Spleen (tissue), 7 donors: Measurements from ENCODE around the gene RRP12.

Experiments used
- POLR2A ChIP-seq, 3 donors: fragments of 450-650 bp; IDR thresholded peaks; one replicate each; pipeline ENCODE4 v1.5.1; 2017; ENCODE audit warnings: antibody characterized with exemption in 3 of 3, mild to moderate bottlenecking in 1 of 3
- POLR2AphosphoS5 ChIP-seq, 3 donors: sonication (generic); formaldehyde crosslinking; IDR thresholded peaks; one replicate each; pipeline ENCODE4 v1.5.1; 2017; ENCODE audit warnings: antibody characterized with exemption in 3 of 3
- TF ChIP-seq, protein P1 (sequence below), 11 experiments: fragments of 200-600 bp in 7 of 11; fragments of 450-650 bp in 4 of 11; sonication (generic) in 4 of 11; IDR thresholded peaks in 8 of 11; conservative IDR thresholded peaks in 3 of 11; 1 replicate in 7 of 11; 2 replicates in 4 of 11; pipeline versions ENCODE4 v1.4.0 to v1.8.0; 2016 to 2021; ENCODE audit warnings: antibody characterized with exemption in 11 of 11, inconsistent platforms in 4 of 11, mild to moderate bottlenecking in 1 of 11
- donor health status: DM: no; HTN: no; CAD: no; lungs with moderate emphysema.
- donor health status: DM: no; HTN: no; CAD: no.
- donor health status: DM: no; HTN: no; CAD: no.

DNA sequence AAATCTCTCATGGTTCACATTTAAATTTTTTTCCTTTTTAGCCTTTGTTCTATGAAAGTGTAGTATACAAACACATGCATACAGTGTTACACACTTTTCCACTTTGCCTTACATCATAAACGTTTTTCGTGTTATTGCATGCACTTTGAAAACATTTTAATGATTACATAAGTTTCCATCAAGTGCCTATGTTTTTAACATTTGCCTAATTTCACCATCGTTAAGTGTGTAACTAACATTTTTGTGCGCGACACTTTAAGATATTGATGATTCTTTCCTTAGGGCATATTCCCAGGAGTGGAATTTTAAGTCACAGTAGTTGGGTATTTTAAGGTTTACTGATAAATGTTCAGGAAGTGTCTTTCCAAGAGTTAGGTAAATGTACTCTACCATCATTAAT lies 65.1 kb downstream of the RRP12 start:
- TF ChIP-seq POLR2A (IDR thresholded peaks at IDR 0.05) = no peak
- TF ChIP-seq, protein P1, sequence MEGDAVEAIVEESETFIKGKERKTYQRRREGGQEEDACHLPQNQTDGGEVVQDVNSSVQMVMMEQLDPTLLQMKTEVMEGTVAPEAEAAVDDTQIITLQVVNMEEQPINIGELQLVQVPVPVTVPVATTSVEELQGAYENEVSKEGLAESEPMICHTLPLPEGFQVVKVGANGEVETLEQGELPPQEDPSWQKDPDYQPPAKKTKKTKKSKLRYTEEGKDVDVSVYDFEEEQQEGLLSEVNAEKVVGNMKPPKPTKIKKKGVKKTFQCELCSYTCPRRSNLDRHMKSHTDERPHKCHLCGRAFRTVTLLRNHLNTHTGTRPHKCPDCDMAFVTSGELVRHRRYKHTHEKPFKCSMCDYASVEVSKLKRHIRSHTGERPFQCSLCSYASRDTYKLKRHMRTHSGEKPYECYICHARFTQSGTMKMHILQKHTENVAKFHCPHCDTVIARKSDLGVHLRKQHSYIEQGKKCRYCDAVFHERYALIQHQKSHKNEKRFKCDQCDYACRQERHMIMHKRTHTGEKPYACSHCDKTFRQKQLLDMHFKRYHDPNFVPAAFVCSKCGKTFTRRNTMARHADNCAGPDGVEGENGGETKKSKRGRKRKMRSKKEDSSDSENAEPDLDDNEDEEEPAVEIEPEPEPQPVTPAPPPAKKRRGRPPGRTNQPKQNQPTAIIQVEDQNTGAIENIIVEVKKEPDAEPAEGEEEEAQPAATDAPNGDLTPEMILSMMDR (IDR thresholded peaks at IDR 0.05 in 8 of 11, conservative IDR thresholded peaks at IDR 0.05 in 3 of 11) = no peak
- no peak for TF ChIP-seq POLR2AphosphoS5 (IDR thresholded peaks at IDR 0.05)
